Panc1 (cell line): ENCODE measurements around the gene GALC. TPM values are rescaled to one million over a fixed set of nuclear protein-coding genes. Genes with fewer than 3 reads are reported as not detected.

Source experiments
- ATAC-seq: fragments of 200-7000 bp; cut with Tn5 transposase; 2 replicates; pipeline ENCODE4 v1.9.1; 2020; ENCODE audit warnings: mild to moderate bottlenecking, moderate library complexity
- BruUV-seq: library from RNA; stranded (reverse); fragments of 400-500 nt; replicated peaks from 2 replicates; lab custom pipeline; 2021; lab: Mats Ljungman, UMichigan
- CTCF ChIA-PET: fragments of 300-600 bp; sonication (Branson Sonifier 250); formaldehyde crosslinking; loops from one replicate; lab custom pipeline; 2022; ENCODE audit warnings: antibody characterized with exemption; lab: Charles Lee
- POLR2A ChIA-PET: fragments of 300-600 bp; sonication (Branson Sonifier 250); formaldehyde crosslinking; loops from one replicate; lab custom pipeline; 2022; ENCODE audit warnings: antibody characterized with exemption; lab: Charles Lee
- DNase-seq: peaks from one replicate; pipeline ENCODE4 v3.0.0-alpha.2; 2010; ENCODE audit warnings: low read depth, low spot score
- H3K27ac ChIP-seq: 2 replicates; pipeline ENCODE4 v1.5.1; 2011; ENCODE audit warnings: mild to moderate bottlenecking, low read length, inconsistent platforms
- H3K27me3 ChIP-seq: fragments of 200-500 bp; sonication (Bioruptor generic); 2 replicates; pipeline ENCODE4 v1.6.0; 2014; ENCODE audit warnings: low read length, inconsistent platforms; ENCODE audit not compliant: control insufficient read depth, insufficient read depth
- H3K36me3 ChIP-seq: fragments of 200-500 bp; sonication (Bioruptor generic); 2 replicates; pipeline ENCODE4 v1.5.1; 2014; ENCODE audit warnings: inconsistent platforms, mild to moderate bottlenecking, low read length, moderate library complexity; ENCODE audit not compliant: control insufficient read depth, insufficient read depth
- H3K4me1 ChIP-seq: 2 replicates; pipeline ENCODE4 v1.5.1; 2011; ENCODE audit warnings: inconsistent platforms, mild to moderate bottlenecking, low read length, moderate library complexity; ENCODE audit not compliant: control insufficient read depth, insufficient read depth
- H3K4me3 ChIP-seq, 2 experiments: 2 replicates each; pipeline ENCODE4 v1.5.1; 2011 to 2012; ENCODE audit warnings: low read depth in 2 of 2, low read length in 2 of 2, mild to moderate bottlenecking in 2 of 2, inconsistent platforms in 1 of 2, moderate library complexity in 1 of 2
- H3K9me3 ChIP-seq: fragments of 200-500 bp; sonication (Bioruptor generic); 2 replicates; pipeline ENCODE4 v1.5.1; 2014; ENCODE audit warnings: low read depth, mild to moderate bottlenecking, inconsistent platforms, low read length, moderate library complexity; ENCODE audit not compliant: control insufficient read depth, insufficient read depth
- POLR2AphosphoS5 ChIP-seq: IDR thresholded peaks from 2 replicates; pipeline ENCODE4 v1.6.1; 2012; ENCODE audit warnings: mild to moderate bottlenecking, low read depth, low read length, moderate library complexity
- SIN3A ChIP-seq: IDR thresholded peaks from 2 replicates; pipeline ENCODE4 v1.6.1; 2012; ENCODE audit warnings: low read depth, mild to moderate bottlenecking, low read length, moderate library complexity, borderline replicate concordance; ENCODE audit not compliant: insufficient read depth
- TCF7L2 ChIP-seq: IDR thresholded peaks from 2 replicates; pipeline ENCODE4 v1.6.1; 2011; ENCODE audit warnings: mild to moderate bottlenecking, low read depth, low read length, inconsistent platforms
- in situ Hi-C: cut with HindIII; loops from 2 replicates; pipeline ENCODE4 v1.10.0; 2016; ENCODE audit warnings: low sequenced_read_pairs, low pct_unique_long_range_greater_than_20kb
- intact Hi-C: fragments of 100-400 bp; cut with micrococcal nuclease; formaldehyde crosslinking; loops from one replicate; pipeline ENCODE4 v1.10.0; 2022; ENCODE audit not compliant: unreplicated experiment
- total RNA-seq: library from RNA; stranded (reverse); gene quantifications from one replicate; pipeline ENCODE4 v1.2.1, GENCODE V29; 2021; ENCODE audit not compliant: unreplicated experiment
- TF ChIP-seq, protein P1 (sequence below): fragments of 450-650 bp; IDR thresholded peaks from 2 replicates; pipeline ENCODE4 v1.5.1; 2017; ENCODE audit warnings: mild to moderate bottlenecking
- TF ChIP-seq, protein P2 (sequence below), 2 experiments: IDR thresholded peaks; 2 replicates each; pipeline ENCODE4 v1.6.1; 2011 to 2012; ENCODE audit warnings: low read depth in 2 of 2, control low read depth in 1 of 2, low read length in 1 of 2, mild to moderate bottlenecking in 1 of 2, moderate library complexity in 1 of 2; ENCODE audit not compliant: insufficient read depth in 1 of 2

GALC gene
- total RNA-seq, 1 experiment from 2014 or later: 9.7 TPM

DNA sequence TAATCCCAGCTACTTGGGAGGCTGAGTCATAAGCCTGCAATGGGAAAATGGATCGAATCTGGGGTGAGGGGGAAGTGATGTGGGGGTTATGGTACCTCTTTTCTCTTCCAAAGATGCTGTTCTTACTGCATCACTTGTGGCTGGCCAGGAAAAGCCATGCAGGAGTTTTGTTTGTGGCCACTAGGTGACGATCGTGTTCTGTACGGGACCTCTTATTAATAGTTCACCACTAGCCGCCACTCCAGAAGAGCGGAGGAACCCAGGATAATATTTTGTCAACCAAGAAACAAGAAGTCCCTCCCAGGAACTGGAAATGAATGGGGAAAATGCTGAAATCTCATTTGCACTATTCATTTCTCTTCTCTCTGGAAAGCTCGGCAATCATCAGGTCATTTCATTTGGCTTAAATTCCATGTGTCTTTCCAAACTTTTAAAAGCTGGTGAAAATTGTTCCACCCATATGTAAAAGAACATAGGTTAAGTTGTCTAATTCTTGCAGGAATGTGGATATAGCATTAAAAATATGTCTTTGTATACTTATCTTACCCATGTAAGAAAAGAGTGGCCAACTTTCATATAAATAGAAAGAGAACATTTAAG, 20.9 kb upstream of the GALC start:
- POLR2A ChIA-PET: no interaction called here
- intact Hi-C loops (loop anchor here (1.0 to 5.0 kb wide), 3 partner anchors 67 to 365 kb away; no protein-coding TSS in a partner anchor), in situ Hi-C loops (no loop called here)
- Histone ChIP-seq H3K4me3 (no peak overlapping the region), H3K27me3 (no peaks in the 10 kb centered on the region), H3K9me3 (no peaks in the 10 kb centered on the region), H3K27ac (no peak overlapping the region), H3K4me1 (no peaks in the 10 kb centered on the region), H3K36me3 (no peaks in the 10 kb centered on the region)
- ATAC-seq (peak; percentile 96), DNase-seq (peak; percentile 48)
- TF ChIP-seq, protein P1, sequence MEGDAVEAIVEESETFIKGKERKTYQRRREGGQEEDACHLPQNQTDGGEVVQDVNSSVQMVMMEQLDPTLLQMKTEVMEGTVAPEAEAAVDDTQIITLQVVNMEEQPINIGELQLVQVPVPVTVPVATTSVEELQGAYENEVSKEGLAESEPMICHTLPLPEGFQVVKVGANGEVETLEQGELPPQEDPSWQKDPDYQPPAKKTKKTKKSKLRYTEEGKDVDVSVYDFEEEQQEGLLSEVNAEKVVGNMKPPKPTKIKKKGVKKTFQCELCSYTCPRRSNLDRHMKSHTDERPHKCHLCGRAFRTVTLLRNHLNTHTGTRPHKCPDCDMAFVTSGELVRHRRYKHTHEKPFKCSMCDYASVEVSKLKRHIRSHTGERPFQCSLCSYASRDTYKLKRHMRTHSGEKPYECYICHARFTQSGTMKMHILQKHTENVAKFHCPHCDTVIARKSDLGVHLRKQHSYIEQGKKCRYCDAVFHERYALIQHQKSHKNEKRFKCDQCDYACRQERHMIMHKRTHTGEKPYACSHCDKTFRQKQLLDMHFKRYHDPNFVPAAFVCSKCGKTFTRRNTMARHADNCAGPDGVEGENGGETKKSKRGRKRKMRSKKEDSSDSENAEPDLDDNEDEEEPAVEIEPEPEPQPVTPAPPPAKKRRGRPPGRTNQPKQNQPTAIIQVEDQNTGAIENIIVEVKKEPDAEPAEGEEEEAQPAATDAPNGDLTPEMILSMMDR: peak; percentile 96
- TF ChIP-seq TCF7L2: no peak
- no TSS peak for BruUV-seq
- CTCF ChIA-PET: interaction anchor here (0.7 kb wide), 1 partner anchor 69 kb away, joined by 3 read pairs; no protein-coding TSS in a partner anchor

DNA sequence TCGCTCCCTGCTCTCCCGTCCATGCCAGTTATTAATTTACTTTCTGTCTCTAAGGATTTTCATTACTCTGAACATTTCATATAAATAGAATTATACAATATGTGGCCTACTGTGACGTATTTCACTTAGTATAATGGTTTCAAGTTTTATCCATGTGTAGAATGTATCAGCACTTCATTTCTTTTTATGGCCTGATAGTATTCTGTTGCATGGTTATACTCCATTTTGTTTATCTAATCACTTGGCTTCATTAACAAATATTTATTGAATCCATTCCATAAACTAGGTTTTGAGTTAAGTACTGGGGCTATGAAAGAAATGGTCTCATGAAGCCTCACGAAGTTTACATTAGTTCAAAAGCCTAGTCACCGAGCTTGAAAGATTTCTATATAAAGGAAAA, 19.5 kb upstream of the GALC start:
- TF ChIP-seq SIN3A: no peak
- TF ChIP-seq, protein P2, sequence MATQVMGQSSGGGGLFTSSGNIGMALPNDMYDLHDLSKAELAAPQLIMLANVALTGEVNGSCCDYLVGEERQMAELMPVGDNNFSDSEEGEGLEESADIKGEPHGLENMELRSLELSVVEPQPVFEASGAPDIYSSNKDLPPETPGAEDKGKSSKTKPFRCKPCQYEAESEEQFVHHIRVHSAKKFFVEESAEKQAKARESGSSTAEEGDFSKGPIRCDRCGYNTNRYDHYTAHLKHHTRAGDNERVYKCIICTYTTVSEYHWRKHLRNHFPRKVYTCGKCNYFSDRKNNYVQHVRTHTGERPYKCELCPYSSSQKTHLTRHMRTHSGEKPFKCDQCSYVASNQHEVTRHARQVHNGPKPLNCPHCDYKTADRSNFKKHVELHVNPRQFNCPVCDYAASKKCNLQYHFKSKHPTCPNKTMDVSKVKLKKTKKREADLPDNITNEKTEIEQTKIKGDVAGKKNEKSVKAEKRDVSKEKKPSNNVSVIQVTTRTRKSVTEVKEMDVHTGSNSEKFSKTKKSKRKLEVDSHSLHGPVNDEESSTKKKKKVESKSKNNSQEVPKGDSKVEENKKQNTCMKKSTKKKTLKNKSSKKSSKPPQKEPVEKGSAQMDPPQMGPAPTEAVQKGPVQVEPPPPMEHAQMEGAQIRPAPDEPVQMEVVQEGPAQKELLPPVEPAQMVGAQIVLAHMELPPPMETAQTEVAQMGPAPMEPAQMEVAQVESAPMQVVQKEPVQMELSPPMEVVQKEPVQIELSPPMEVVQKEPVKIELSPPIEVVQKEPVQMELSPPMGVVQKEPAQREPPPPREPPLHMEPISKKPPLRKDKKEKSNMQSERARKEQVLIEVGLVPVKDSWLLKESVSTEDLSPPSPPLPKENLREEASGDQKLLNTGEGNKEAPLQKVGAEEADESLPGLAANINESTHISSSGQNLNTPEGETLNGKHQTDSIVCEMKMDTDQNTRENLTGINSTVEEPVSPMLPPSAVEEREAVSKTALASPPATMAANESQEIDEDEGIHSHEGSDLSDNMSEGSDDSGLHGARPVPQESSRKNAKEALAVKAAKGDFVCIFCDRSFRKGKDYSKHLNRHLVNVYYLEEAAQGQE (IDR thresholded peaks at IDR 0.05; ENCODE audit: insufficient read depth in 1 of 2, low read depth in 2 of 2, low read length in 1 of 2): no peak
- no peak for TF ChIP-seq POLR2AphosphoS5
- no peak for TF ChIP-seq TCF7L2
- TF ChIP-seq, protein P1: no peak
- BruUV-seq: no TSS peak

More for the DNA sequence above, 19.5 kb upstream of the GALC start:
- H3K36me3 ChIP-seq: no peaks in the 10 kb centered on the region
- POLR2A ChIA-PET: no interaction called here
- no peak overlapping the region for H3K4me3 ChIP-seq
- CTCF ChIA-PET: interaction anchor here (0.7 kb wide), 1 partner anchor 165 kb away, joined by 5 read pairs; no protein-coding TSS in a partner anchor
- H3K9me3 ChIP-seq: no peaks in the 10 kb centered on the region
- intact Hi-C loops: loop anchor here (2.0 to 5.0 kb wide), 2 partner anchors 65 to 366 kb away; no protein-coding TSS in a partner anchor
- no peaks in the 10 kb centered on the region for H3K27me3 ChIP-seq
- no peak overlapping the region for H3K27ac ChIP-seq
- no peak for DNase-seq
- in situ Hi-C loops: no loop called here
- no peak for ATAC-seq
- H3K4me1 ChIP-seq: no peaks in the 10 kb centered on the region
